ENCODE results near the gene SGIP1. TPM values are rescaled to one million over a fixed set of nuclear protein-coding genes. Genes with fewer than 3 reads are reported as not detected.
A peak's percentile ranks its signal among the peaks of the same experiment; 100 is the strongest.

The SGIP1 gene
- total and polyA plus RNA-seq, 2 of the 4 experiments (the other 2 are of a cell fraction): 27.1 to 42.7 TPM

- Histone ChIP-seq H3K14ac (replicated peaks; ENCODE audit: low read depth, low read length) (peak overlapping the region; percentile 95), H3K36me3 (ENCODE audit: control insufficient read depth, insufficient read depth, low read length) (peaks cover 10% of the 10 kb centered on the region), H2AFZ (replicated peaks; ENCODE audit: low read length, poor library complexity) (no peak overlapping the region), H2AK9ac (replicated peaks; ENCODE audit: low read depth, low read length, poor library complexity) (peak overlapping the region; percentile 70), H3K18ac (ENCODE audit: low read depth, low read length) (peak overlapping the region; percentile 76), H2BK15ac (ENCODE audit: low read depth, low read length) (peak overlapping the region; percentile 69; the same call in 2 of the 3 replicates), H3K23ac (ENCODE audit: low read depth, low read length) (peak overlapping the region; percentile 96), H3K4ac (ENCODE audit: low read depth, low read length) (peak overlapping the region; percentile 96), H2BK5ac (ENCODE audit: low read depth, low read length, poor library complexity, severe bottlenecking) (peak overlapping the region; percentile 96), H3K9ac (ENCODE audit: low read depth, low read length) (peak overlapping the region; percentile 61), H3K4me3 (ENCODE audit: insufficient read depth, low read depth, low read length) (peak overlapping the region; percentile 21; the same call in 1 of the 2 replicates), H3K27me3 (ENCODE audit: control insufficient read depth, insufficient read depth, low read length) (no peaks in the 10 kb centered on the region), H2BK20ac (ENCODE audit: low read depth, low read length) (peak overlapping the region; percentile 99), H3K9me3 (ENCODE audit: control insufficient read depth, insufficient read depth, low read length) (no peaks in the 10 kb centered on the region), H4K20me1 (ENCODE audit: insufficient read depth, low read length) (peaks cover 4% of the 10 kb centered on the region; the same call in 1 of the 2 replicates), H3K4me2 (ENCODE audit: low read depth, low read length) (peak overlapping the region; percentile 81), H4K5ac (ENCODE audit: low read depth, low read length) (peak overlapping the region; percentile 65), H3K4me1 (ENCODE audit: control insufficient read depth, insufficient read depth, low read length) (peaks cover 19% of the 10 kb centered on the region), H3K9me1 (ENCODE audit: insufficient read depth, low read length) (peaks cover 4% of the 10 kb centered on the region; the same call in 1 of the 2 replicates), H2AK5ac (ENCODE audit: low read depth, low read length) (peak overlapping the region; percentile 98), H4K91ac (ENCODE audit: insufficient read depth, low read depth, low read length) (peak overlapping the region; percentile 87), H3K56ac (ENCODE audit: extremely low read depth, insufficient read depth, low read length) (peak overlapping the region; percentile 97), H2BK120ac (ENCODE audit: low read depth, low read length) (peak overlapping the region; percentile 97), H3K27ac (ENCODE audit: insufficient read depth, low read length) (peak overlapping the region; percentile 88), H4K8ac (ENCODE audit: low read depth in 2 of 2, low read length in 2 of 2) (peak overlapping the region; percentile 43 to 96), H3K79me1 (ENCODE audit: low read depth in 1 of 2, low read length in 2 of 2) (peaks cover 3 to 57% of the 10 kb centered on the region in 2 experiments; a peak in 2 of 4 replicates)
- BruUV-seq (replicated peaks): TSS peak; percentile 93
- TF ChIP-seq CHD1 (IDR thresholded peaks at IDR 0.05; ENCODE audit: low read depth, low read length): peak; percentile 50; the same call in 1 of the 2 replicates
- TF ChIP-seq POLR2A (IDR thresholded peaks at IDR 0.05; ENCODE audit: low read depth, low read length): peak; percentile 91
- TF ChIP-seq RAD21 (IDR thresholded peaks at IDR 0.05; ENCODE audit: low read length): 0 out of 2 replicates have a peak, but pooled peaks have one; percentile 6
- TF ChIP-seq USF2 (IDR thresholded peaks at IDR 0.05; ENCODE audit: low read depth, low read length): no peak
- 0 out of 2 replicates have a peak, but pooled peaks have one; percentile 11 for TF ChIP-seq BHLHE40 (IDR thresholded peaks at IDR 0.05; ENCODE audit: low read depth, low read length)
- ATAC-seq (ENCODE audit: low read depth) (peak; percentile 72), DNase-seq (peak; percentile 95)
- dilution Hi-C loops (cut with HindIII; ENCODE audit: low sequenced_read_pairs, unreplicated experiment) (no loop called here), intact Hi-C loops (cut with micrococcal nuclease) (loop anchor here (1.0 to 2.0 kb wide), 2 partner anchors 9 to 28 kb away; partner anchors contain the start of gene SGIP1), in situ Hi-C loops (cut with MboI; ENCODE audit: low sequenced_read_pairs) (no loop called here)
- no CpG with 5 or more reads among the region's 6 CpGs for WGBS, 2 experiments (ENCODE audit: extremely low coverage in 2 of 2, insufficient read length in 1 of 2)
- POLR2A ChIA-PET (ENCODE audit: unreplicated experiment): interaction anchor here (1.0 to 1.5 kb wide), 3 partner anchors 14 to 23 kb away, joined by 3 read pairs; no protein-coding TSS in a partner anchor
- CTCF ChIA-PET: interaction anchor here (0.5 kb wide), 1 partner anchor 37 kb away, joined by 3 read pairs; no protein-coding TSS in a partner anchor
These were observed 29.3 kb downstream of the SGIP1 start for GRCh38 chr1:66563094-66563800.

Measured in IMR-90 (cell line).